ENCODE data around the gene PACSIN1.

DNA sequence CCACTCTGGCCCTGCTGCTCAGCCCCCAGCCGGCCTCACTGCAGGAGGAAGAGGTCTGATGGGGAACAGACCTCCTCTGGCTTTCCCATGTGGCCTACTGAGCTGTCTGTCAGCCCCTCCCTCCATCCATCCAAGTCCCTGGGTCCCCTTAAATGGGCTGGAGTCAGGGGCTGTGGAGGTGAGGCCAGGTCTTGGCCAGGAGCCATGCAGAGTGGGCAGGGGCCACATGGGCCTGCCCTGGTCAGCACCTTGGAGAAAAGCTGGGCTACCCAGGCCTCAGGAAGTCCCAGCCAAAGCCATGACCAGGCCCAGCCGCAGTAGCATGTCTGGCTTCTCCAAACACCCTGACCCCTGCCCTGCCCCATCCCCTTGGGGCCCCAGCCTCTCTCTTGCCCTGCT, 83.9 kb downstream of the PACSIN1 start:
- TF ChIP-seq GATA2 (IDR thresholded peaks at IDR 0.05; ENCODE audit: low read depth, low read length) (no peak), GATA3 (IDR thresholded peaks at IDR 0.05; ENCODE audit: low read depth, low read length) (no peak)

Data from SH-SY5Y (cell line).